GM12891 (cell line): Measurements from ENCODE around the gene STX5.

Experiments
- POLR2A ChIP-seq: IDR thresholded peaks from 2 replicates; pipeline ENCODE4 v1.6.1; 2011; ENCODE audit warnings: low read depth, low read length, control low read depth
- POLR2AphosphoS5 ChIP-seq: IDR thresholded peaks from 2 replicates; pipeline ENCODE4 v1.6.1; 2011; ENCODE audit warnings: low read depth, low read length, control low read depth
- SPI1 ChIP-seq: IDR thresholded peaks from 2 replicates; pipeline ENCODE4 v1.6.1; 2011; ENCODE audit warnings: low read depth, low read length, control low read depth
- TAF1 ChIP-seq: IDR thresholded peaks from 2 replicates; pipeline ENCODE4 v1.6.1; 2011; ENCODE audit warnings: low read depth, low read length, control low read depth

- TF ChIP-seq POLR2AphosphoS5 (0 out of 2 replicates have a peak, but pooled peaks have one; percentile 32), POLR2A (no peak), SPI1 (no peak), TAF1 (no peak)
Observed at GRCh38 chr11:62830904-62831519, 839 bp downstream of the STX5 start.
